GM21576 (cell line): Measurements from ENCODE around the gene SLC35A5.
"Not testable (repeated sequence)": the region's sequence is repeated elsewhere in the genome, so short reads cannot be mapped to it uniquely, and the experiment has no call there.

Experiments used
- ATAC-seq: cut with Tn5 transposase; IDR thresholded peaks from one replicate; pipeline ENCODE4 v1.9.1; 2021; ENCODE audit warnings: mild to moderate bottlenecking, moderate library complexity; ENCODE audit not compliant: unreplicated experiment

Gene SLC35A5, protein sequence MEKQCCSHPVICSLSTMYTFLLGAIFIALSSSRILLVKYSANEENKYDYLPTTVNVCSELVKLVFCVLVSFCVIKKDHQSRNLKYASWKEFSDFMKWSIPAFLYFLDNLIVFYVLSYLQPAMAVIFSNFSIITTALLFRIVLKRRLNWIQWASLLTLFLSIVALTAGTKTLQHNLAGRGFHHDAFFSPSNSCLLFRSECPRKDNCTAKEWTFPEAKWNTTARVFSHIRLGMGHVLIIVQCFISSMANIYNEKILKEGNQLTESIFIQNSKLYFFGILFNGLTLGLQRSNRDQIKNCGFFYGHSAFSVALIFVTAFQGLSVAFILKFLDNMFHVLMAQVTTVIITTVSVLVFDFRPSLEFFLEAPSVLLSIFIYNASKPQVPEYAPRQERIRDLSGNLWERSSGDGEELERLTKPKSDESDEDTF

DNA sequence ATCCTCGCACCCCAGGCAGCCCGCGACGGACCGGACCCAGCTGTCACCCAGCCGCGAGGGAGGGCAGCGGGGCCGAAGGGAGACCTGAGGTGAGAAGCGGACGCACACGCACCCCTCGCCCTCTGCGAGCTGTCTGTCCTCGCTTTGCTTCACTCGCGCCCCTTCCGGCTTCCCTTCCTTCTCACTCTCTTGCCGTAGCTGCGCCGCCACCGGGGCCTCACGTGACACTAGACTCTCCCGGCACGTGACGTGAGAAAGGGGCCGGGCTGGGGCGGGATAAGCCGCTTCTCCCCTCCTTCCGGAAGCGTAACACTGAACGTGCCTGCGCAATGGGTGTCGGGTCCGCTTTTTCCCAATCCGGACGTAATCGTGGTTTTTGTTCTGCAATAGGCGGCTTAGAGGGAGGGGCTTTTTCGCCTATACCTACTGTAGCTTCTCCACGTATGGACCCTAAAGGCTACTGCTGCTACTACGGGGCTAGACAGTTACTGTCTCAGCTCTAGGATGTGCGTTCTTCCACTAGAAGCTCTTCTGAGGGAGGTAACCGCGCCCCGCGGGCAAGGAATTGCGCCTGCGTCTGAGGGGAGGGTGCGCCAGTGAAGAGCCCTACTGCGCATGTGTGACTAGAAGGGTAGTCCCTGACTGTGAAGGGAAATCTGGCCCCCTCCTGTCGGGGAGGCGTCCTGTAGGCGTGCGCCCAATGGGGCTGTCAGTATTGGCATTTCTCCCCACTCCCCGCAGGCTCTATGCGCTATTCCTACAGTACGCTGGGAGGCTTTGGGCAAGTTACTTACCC lies at the start of gene SLC35A5, which contains the start of gene ATG3:
Gene SLC35A5, plus strand, starts transcription at position 312 of the 796 bp plus-strand sequence. CDS start 1,359 bp downstream, outside the sequence.
Gene ATG3, minus strand, starts transcription at position 229 of the 796 bp plus-strand sequence. CDS start 434 bp downstream, outside the sequence.
- ATAC-seq: peak; percentile 80

DNA sequence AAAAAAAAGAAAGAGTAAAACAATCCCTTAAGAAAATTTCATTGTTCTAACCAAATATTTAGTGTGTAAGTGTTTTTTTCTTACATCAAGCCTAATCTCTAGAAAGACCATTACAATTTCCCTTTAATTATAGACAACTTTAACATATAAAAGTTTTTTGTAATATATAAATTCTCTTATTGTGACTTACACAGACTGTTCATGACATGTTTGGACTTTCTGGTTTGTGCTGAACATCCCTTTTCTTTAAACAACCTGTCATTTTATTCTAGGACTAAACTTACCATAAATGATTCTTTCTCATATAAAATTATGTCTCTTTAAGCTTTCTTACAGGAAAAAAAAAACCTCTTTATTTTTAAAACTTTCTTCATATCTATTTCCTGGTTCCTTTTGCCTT lies 49.5 kb upstream of the SLC35A5 start:
- no peak for ATAC-seq

DNA sequence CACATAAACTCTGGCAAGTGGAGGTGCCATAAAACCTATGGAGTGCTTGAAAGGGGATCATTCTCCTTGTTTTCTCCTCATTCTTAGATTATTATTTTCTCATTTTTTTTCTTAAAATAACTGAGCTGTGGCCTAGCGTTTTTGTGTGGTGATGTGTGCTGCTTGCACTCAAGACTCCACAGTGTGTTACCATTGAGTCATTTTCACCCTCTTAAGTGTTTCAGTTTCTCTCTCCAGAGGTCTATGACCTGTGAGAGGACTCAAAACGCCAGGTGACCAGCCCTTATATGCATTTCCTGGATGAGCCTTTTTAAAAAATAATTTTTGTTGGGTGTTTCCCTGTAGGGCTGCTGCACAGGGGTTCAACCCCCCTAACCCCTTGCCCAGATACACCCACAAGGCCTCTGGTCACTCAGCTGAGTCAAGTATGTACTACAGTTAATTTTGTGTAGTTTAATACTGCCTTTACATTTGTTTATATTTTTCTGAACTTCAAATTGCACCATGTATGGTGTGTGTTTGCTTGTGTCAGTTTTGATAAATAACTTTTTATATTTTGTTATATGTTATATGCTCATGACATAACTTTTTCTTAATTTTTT lies 47.2 kb upstream of the SLC35A5 start:
- peak; percentile 99 for ATAC-seq

DNA sequence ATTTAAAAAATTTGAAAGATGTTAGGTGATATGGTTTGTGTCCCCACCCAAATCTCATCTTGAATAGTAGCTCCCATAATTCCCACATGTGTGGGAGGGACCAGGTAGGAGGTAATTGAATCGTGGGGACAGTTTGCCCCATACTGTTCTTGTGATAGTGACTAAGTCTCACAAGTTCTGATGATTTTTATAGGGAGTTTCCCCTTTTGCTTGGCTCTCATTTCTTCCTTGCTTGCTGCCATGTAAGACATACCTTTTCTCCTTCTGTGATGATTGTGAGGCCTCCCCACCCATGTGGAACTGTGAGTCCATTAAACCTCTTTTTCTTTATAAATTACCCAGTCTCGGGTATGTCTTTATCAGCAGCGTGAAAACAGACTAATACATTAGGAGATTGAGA lies 42.9 kb upstream of the SLC35A5 start:
- not testable (repeated sequence) for ATAC-seq

DNA sequence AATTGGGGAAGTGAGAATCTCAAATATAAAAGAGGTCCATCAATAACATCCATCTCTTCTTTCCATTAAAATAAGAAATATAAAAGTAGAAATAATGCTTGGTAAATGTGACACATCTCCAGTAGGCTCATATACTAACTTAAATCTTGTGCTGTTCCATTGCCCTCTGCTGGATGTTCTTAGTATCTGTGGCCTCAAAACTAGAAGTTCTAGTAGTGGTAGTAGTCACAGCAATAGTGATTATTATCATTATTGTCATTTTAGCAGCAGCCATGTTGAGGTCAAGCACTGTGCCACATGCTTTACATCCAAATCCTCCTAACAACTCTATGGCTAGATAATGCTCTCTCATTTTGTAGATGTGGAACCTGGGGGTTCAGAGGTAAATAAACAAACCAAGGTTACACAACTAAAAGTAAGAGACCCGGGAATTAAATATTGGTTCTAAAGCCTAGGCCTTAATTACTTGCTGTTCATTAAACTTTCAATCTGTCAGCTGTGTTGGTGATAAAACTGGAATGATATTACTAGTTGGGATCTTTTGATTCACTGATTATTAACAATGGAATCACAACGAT lies 42.3 kb upstream of the SLC35A5 start:
- ATAC-seq: peak; percentile 39

DNA sequence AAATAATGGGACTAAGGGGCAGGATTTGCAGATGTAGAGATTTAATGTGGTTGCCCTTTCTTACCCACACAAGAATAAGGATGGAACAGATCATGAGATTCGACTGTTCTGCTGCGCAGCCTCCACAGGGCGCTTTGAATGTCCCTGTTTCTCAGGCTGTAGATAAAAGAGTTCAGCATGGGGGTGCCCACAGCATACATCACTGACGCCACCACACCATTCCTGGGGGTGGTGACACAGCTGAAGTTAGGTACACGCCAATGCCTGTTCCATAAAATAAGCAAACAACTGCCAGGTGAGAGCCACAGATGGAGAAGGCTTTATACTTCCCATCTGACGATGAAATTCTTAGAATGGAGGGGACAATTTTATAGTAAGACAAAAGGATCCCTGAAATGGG lies 37.7 kb upstream of the SLC35A5 start:
- not testable (repeated sequence) for ATAC-seq

DNA sequence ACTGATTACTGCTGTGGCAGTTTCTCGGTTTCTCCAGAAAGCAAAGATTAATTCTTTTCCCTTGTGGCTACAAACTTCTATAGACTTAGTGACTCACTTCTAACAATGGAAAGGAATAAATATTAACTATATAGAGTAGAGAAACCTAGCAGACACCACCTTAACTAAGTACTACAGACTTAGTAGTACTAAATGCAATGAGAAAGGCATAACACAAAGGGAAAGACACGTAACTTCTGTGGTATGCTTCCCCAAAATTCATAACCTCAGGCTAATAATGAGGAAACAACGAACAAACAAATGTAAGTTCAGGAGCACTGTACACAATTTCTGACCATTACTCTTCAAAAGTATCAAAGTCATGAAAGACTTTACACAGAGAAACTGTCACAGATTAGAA lies 31.3 kb upstream of the SLC35A5 start:
- no peak for ATAC-seq

DNA sequence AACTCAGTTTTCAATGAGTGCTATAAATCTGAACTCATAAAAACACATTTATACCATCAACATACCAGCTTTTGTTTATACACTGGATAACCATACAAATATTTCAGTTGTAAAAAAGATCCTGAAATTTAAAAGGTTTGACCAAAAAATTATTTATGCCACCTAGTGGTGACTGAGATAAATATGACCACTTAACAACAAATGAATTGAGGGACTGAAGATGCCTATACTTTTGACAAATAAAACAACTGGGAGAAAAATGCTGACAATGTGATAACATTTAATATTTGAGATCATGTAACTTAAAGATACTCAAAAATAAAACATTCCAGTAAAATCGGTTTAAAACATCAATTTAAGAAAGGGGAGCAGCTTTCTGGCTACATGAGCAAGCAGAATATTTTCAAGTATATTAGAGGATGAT lies 30.5 kb upstream of the SLC35A5 start:
- ATAC-seq: no peak

DNA sequence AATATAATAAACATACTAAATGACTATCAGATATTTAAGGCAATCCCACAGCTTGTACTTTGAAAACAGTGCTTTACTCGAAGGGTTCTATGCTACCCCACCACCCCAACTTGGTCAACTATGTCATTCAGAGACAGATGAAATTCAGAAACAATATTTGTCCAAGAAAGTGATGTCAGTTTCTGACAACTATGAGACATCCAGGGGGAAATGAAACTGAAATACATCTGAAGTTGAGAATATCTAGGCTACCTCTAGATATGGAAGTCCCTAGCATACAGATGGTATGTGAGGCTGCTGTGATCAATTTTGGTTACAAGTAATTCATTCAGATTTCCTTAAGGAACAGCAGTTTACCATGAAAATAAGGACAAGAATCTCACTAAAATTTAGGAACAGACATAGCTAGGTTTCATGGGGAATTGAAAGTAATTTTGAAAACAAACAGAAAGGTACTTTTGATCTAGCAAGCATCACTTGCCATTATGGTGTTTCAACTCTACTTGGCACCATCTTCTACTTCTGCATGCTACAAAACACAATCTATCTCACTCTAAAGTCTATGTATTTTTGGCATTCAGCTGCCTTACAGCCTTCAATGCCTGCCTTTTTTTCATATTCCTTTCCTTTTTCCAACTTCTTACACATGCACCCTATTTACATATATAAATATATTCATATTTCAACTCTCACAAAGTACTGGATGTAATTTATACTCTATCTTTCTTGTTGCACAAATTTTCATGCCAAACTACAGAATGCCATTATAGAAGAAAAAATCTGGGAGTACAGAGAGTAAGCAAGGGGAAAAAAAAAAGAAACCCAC lies 21.8 kb upstream of the SLC35A5 start:
- peak; percentile 91 for ATAC-seq

DNA sequence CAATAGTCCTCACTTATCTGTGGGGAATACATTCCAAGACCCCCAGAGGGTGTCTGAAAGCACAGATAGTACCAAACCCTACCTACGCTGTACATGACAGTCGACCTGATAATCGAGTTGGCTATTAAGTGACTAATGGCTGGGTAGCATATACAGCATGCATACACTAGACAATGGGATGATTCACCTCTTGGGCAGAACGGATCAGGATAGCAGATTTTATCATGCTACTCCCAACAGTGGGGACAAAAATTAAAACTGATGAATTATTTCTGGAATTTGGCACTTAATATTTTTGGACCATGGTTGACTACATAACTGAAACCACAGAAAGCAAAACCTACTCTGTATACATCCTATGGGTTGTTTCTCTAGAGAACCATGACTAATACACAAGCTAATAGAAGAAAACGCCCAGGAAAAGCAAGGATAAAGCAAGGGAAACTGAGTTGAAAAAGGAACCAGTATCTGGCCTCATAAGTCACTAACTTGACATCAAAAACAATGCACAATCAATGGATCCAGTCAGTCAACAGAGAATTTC lies 15.6 kb upstream of the SLC35A5 start:
- no peak for ATAC-seq

DNA sequence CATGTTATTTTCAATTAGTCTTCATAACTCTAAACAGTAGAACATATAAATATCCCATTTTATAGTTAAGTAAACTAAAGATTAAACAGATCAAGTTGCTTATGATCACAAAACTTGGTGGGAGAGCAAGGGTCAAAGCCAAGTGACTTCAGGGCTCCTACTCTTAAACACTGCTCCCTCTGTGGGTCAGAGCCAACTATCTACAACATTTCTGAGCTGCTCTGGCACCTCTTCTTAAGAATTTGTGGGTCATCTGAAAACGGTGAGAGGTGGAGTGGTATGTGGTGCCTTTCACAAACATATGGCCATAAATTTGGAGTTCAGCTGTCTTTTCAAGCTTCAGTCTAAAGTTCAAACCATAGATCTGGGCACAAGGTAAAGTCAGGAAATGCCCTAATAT lies 11.0 kb upstream of the SLC35A5 start:
- ATAC-seq: no peak

DNA sequence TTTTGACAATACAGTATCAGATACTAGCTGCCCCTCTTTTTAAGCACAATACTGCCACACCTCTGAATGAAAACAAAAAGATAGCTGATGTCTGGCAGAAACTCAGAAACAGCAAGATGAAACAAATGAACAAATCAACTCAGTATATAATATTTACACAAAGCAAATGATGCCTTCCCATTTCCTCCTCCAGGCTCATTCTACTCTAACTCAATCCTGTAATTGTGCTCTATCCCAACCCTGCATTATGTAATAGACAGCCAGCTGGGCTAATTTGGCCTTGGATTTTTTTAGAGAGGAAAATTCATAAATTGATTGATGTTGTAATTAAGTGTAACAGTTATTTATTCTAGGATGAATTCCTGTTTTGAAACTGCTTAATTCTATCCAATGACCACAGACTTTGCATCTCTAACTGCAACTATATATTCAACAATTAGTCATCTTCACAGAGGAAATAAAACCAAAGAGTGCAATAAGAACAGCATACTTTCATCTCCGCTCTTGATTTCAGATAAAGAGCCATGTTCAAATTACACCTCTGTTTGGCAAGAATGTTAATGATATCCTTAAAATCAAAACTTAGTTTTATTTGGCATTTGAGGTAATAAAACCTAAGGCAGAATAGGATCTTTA lies 6.2 kb upstream of the SLC35A5 start:
- no peak for ATAC-seq

DNA sequence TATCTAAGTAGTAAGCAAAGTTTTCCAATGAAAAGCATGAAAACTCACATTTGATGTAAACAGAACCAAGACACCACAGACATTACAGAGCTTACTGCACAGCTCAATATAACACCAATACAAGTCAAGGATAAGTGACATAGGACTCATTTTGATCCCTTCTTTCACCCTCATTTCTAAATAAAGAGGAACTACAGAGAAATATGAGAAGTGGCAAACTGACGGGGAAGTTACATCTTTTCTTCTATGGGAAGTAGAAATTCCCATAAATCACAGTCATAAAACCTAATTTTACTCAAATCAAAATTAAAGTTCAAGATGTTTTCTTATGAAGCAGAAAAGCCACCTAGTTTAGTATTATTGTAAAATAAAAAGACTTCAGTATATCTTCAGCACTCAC lies 3.9 kb upstream of the SLC35A5 start:
- no peak for ATAC-seq

DNA sequence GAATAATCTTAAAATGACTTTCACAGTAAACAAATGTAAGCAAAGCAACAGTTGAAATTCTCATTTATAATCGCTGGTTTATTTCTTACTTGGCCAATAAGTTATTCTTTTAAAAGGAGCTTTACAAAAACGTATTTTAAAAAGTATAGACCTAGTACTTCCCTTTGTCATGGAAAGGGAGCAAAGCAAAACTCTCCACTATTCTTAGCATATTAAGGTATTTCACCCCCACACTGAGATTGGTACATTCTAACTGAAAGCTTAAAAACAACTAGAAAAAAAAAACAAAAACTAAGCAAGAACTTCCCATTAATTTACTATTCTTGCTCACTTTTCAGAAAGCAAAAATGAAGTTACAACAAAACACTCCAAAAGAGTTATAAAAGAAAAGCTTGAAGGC lies 1.5 kb upstream of the SLC35A5 start:
- no peak for ATAC-seq

DNA sequence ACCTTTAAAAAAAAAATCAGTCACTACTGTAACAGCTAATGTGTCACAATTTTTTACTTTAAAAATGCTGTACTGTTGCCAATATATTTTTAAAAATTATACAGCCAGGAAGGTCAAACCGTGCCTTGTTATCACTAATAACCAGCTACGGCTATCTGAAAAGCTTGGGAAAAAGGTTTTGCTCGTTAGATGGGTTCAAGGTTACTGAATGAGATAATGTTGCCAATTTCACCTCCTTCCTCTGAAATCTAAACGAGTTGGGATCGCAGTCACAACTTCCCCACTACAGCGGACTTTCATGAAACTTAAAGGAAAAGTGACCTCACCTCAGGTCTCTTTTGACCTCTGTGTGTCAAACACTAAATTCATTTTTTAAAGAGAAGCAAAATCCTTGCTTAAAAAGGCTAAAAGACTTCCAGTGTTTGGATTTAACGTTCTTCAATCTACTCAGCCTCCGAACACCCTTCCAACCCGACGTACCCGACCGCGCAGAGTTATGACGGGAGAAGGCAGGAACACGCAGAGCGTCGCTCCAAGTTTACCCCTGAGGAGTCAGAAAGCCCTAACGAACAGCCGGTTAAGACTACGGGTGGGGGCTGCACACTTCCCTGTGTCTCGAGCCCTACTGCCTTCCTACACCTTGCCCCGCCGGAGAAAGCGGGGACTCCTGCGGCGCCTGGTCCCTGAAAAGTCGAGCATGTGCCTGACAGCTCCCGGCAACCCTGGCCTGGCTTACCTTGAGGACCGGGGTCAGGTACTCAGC lies 943 bp upstream of the SLC35A5 start:
- ATAC-seq: peak; percentile 26

DNA sequence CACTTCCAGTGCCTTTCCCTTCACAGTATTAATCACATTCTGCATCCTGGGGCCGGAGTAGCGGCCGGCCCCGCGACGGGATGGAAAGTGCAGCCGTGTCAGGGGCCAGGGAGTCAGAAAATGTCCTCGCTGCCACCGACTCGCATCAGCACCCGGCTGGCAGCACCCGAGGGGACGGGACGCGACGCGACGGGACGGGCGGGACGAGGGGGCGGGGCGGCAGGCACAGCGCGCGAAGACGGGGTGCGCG lies 436 bp upstream of the SLC35A5 start:
- ATAC-seq: peak; percentile 39

DNA sequence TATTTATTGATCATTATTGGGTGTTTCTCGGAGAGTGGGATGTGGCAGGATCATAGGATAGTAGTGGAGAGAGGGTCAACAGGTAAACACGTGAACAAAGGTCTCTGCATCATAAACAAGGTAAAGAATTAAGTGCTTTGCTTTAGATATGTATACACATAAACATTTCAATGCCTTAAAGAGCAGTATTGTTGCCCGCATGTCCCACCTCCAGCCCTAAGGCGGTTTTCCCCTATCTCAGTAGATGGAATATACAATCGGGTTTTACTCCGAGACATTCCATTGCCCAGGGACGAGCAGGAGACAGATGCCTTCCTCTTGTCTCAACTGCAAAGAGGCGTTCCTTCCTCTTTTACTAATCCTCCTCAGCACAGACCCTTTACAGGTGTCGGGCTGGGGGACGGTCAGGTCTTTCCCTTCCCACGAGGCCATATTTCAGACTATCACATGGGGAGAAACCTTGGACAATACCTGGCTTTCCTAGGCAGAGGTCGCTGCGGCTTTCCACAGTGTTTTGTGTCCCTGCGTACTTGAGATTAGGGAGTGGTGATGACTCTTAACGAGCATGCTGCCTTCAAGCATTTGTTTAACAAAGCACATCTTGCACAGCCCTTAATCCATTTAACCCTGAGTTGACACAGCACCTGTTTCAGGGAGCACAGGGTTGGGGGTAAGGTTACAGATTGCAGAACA lies 2.5 kb downstream of the SLC35A5 start:
- ATAC-seq: not testable (repeated sequence)

DNA sequence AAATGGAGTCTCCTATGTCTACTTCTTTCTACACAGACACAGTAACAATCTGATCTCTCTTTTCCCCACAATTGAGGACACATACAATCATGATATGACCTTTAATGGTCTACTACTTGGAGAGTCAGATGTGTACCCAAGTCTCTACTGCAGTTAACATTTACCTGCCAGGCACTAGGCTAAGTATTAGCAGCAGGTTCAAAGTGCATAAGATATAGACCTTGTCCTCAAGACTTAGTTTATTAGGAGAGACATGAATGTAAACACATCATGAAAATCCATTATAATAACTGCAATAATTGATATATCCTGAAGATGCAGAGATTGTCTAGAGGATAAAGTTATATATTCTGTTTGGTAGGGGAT lies 3.1 kb downstream of the SLC35A5 start:
- no peak for ATAC-seq

DNA sequence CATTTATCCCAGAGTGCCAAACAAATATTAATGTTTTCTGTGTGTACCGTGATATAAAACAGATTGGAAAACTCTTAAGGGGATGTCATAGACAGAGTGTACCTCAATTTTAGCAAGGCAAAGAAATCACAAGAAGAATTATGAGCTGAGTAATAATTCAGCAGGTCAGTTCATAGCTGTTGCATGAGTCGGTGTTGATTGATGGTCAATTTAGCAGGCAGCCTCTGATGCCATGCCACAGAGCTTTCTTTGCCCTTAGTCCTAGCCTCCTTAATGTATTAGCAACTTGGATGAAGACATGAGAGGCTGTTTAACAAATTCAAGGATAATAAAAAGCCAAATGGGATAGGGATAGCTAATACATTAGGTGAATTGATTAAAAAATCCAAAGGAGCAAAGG lies 6.8 kb downstream of the SLC35A5 start:
- no peak for ATAC-seq
